ENCODE measurements around the gene MTMR12. TPM values are rescaled to one million over a fixed set of nuclear protein-coding genes. Genes with fewer than 3 reads are reported as not detected.

Gene MTMR12
- total and polyA plus RNA-seq, 11 donors: 3.4 to 28.7 (median 19.4) TPM

GRCh38 chr5:32326216-32326772, 13.6 kb upstream of the MTMR12 start:
- WGBS, 4 donors: 95 to 98% (median 97%) methylated on average over 3 of the region's 3 CpGs
- no peaks in the 10 kb centered on the region for H3K36me3 ChIP-seq
- DNase-seq (no peak), ATAC-seq (no peak)
- peaks cover 0 to 14% (median 0%) of the 10 kb centered on the region in 12 donors for H3K4me1 ChIP-seq
- no peaks in the 10 kb centered on the region for H3K27me3 ChIP-seq
- H3K4me3 ChIP-seq: no peak overlapping the region
- intact Hi-C loops (cut with DNase I): loop anchor here in 1 of 10 donors (5.0 kb wide), 1 partner anchor 94 kb away; no protein-coding TSS in a partner anchor
- no peak for TF ChIP-seq CTCF (IDR thresholded peaks at IDR 0.05)
- H3K27ac ChIP-seq: no peak overlapping the region
- peaks cover 0 to 10% (median 0%) of the 10 kb centered on the region in 12 donors for H3K9me3 ChIP-seq

GRCh38 chr5:32325616-32326015, 12.9 kb upstream of the MTMR12 start:
- Histone ChIP-seq H3K27me3 (no peaks in the 10 kb centered on the region), H3K4me1 (peaks cover 0 to 14% (median 0%) of the 10 kb centered on the region in 12 donors), H3K9me3 (peaks cover 0 to 10% (median 0%) of the 10 kb centered on the region in 12 donors), H3K36me3 (no peaks in the 10 kb centered on the region), H3K4me3 (no peak overlapping the region), H3K27ac (no peak overlapping the region)
- DNase-seq: no peak
- no peak for TF ChIP-seq POLR2A (IDR thresholded peaks at IDR 0.05)
- TF ChIP-seq CTCF (IDR thresholded peaks at IDR 0.05): no peak
- 84 to 97% (median 90%) methylated on average over 4 of the region's 4 CpGs for WGBS, 4 donors
- intact Hi-C loops (cut with DNase I): loop anchor here in 1 of 10 donors (5.0 kb wide), 1 partner anchor 93 kb away; no protein-coding TSS in a partner anchor
- ATAC-seq: no peak

- TF ChIP-seq POLR2A (IDR thresholded peaks at IDR 0.05) (no peak), CTCF (IDR thresholded peaks at IDR 0.05) (no peak)
- no peaks in the 10 kb centered on the region for H3K27me3 ChIP-seq
- DNase-seq (no peak), ATAC-seq (peak in 1 of 4 donors; percentile 33)
- no peaks in the 10 kb centered on the region for H3K36me3 ChIP-seq
- H3K27ac ChIP-seq: no peak overlapping the region
- H3K4me1 ChIP-seq: peaks cover 0 to 14% (median 0%) of the 10 kb centered on the region in 12 donors
- WGBS, 4 donors: 47 to 61% (median 58%) methylated on average over 3 of the region's 3 CpGs
- intact Hi-C loops (cut with DNase I): loop anchor here in 1 of 10 donors (5.0 kb wide), 1 partner anchor 93 kb away; no protein-coding TSS in a partner anchor
- no peak overlapping the region for H3K4me3 ChIP-seq
- peaks cover 0 to 10% (median 0%) of the 10 kb centered on the region in 12 donors for H3K9me3 ChIP-seq
Measured at GRCh38 chr5:32325062-32325461, 12.3 kb upstream of the MTMR12 start.

- Histone ChIP-seq H3K36me3 (no peaks in the 10 kb centered on the region), H3K4me3 (no peak overlapping the region), H3K4me1 (peaks cover 0 to 8% (median 0%) of the 10 kb centered on the region in 12 donors), H3K9me3 (peaks cover 0 to 10% (median 0%) of the 10 kb centered on the region in 12 donors), H3K27me3 (no peaks in the 10 kb centered on the region), H3K27ac (no peak overlapping the region)
- 80 to 85% (median 82%) methylated on average over 8 of the region's 8 CpGs for WGBS, 4 donors
- ATAC-seq (no peak), DNase-seq (no peak)
- TF ChIP-seq CTCF (IDR thresholded peaks at IDR 0.05): no peak
- no peak for TF ChIP-seq POLR2A (IDR thresholded peaks at IDR 0.05)
- intact Hi-C loops (cut with DNase I): no loop called here
Measured at GRCh38 chr5:32323741-32324140, 11.0 kb upstream of the MTMR12 start.
